Amygdala (tissue), 56 donors: ENCODE data around the gene LRP2BP.

ENCODE experiments used
- DNase-seq, 56 donors: peaks; one replicate each; lab custom pipeline; 2025; lab: John Stamatoyannopoulos, UW

The LRP2BP gene

DNA sequence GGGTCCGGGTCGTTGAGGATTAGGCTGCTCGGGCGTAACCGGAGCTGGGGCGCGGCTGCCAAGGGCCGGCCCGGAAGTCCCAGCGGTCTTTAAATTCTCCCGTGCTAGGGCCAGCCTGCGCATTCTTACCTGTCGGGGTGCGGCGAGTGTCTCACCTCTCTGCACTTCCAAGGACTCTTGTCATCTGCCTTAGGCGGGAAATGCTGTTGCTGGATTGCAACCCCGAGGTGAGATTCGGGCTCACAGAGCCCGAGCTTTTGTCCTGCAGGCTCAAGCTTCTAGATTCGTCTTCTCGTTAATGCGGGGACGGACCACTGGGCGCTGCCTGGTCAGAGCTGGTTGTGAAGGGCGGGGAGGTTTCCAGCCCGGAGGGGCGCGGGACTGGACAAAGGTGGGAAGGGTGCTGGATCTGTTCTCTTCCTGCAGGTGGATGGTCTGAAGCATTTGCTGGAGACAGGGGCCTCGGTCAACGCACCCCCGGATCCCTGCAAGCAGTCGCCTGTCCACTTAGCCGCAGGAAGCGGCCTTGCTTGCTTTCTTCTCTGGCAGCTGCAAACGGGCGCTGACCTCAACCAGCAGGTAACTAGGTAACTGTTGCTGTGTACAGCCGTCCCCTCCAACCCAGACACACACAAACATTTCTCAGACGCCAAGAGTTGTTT, 1.1 kb upstream of the LRP2BP start, which contains the start of gene ANKRD37:
ANKRD37 (plus strand) TSS at position 118 of the 662 bp plus-strand sequence; CDS start at position 201, 83 bp downstream.
- peak in 33 of 56 donors; percentile 13 to 75 (median 52) for DNase-seq

DNA sequence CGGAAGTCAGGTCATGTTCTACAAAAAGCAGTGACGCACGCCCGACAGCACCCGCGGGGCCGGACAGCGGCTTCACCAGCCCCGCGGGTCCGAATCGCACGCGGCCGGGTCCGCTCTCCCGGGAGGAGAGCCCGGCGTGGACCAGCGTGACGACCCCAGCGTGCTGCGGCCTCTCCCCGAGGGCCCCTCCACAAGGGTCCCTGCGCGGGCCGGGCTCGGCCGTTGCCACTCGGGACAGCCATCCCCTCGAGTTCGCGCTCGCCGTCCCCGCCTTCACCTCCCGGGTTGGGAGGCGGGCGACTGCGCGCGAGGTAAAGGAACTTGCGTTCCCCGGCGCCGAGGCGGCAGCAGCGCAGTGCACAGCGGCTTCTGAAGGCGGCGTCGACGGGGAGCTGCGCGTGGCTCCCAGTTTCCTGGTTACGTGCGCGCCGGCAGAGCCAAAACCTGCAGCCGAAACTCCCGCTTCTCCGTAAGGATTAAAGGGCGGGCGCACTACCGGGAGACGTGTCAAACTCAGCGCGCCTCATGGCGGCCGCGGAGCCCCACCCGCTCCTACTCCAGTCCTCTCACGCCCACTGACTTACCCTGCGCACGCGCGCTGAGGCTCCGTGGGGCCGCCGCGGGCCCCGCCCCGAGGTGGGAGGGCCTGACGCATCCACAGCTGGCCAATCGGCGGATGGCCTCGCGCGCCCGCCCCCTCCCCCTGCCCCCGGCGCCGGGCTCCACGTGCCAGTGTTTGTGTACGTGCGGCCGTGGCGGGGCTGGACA, 416 bp upstream of the LRP2BP start:
- DNase-seq: peak; percentile 58 to 99 (median 94)

DNA sequence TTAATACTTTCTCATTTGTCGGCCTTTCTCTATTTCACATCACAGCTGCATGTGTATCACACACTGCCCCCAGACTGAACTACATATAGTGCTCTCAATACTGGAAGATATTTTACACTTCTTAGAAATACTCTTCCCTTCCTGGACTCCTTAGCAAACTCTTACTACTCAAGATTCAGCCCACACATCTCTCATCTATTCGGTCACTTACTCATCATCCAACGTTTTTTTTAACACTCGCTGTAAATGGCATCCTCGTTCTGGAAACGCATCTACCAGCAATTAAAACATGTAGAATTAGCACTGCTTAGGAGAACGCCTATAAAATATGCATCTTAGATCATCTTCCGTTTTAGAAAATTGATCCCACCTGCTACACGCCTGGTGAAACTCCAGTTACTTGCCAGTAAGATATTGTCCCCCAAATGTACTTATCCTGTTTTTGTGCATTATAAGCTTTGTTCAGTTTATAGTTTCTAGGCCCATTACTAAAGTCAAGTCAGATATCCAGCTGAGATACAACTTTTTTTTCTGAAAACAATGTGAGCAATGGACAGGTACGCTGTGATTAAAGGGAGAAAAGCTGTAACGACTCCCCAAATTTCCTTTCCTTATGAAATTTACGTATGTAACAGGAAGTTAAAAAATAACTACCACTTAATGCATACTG, 1.0 kb downstream of the LRP2BP start:
- DNase-seq: peak in 3 of 56 donors; percentile 19 to 41 (median 23)

DNA sequence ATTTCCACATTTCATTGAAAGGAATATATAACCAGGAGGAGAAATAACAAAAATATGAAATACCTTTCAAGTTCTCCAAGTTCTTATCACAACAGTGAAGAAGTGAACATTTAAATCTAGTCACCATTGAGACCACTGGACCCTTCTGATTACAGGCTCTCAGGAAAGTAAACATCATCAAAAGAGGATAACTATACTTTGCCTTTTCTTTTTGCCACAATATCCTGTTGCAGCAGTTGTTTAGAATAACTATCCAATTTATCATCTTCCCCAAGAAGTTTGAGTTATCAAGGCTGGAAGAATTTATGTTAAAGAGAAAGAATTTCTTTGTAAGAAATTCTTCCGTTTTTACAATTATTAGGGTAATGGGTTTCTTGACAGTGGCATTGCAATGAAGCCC, 3.6 kb downstream of the LRP2BP start:
- no peak for DNase-seq

DNA sequence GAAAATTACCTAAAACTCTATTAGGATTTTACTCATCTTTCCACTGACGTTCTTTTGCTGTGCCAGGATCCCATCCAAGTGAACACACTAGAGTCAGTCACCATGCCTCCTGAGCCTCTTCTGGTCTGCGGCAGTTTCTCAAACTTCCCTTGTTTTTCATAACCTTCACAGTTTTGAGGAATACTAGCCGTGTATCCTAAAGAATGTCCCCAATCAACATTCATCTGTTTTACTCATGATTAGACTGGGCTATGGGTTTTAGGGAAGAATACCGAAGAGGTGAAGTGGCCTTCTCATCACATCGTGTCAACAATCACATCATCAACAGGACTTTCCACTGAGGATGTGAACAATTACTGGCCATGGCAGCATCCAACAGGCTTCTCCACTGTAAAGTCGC, 4.8 kb downstream of the LRP2BP start:
- DNase-seq: no peak

DNA sequence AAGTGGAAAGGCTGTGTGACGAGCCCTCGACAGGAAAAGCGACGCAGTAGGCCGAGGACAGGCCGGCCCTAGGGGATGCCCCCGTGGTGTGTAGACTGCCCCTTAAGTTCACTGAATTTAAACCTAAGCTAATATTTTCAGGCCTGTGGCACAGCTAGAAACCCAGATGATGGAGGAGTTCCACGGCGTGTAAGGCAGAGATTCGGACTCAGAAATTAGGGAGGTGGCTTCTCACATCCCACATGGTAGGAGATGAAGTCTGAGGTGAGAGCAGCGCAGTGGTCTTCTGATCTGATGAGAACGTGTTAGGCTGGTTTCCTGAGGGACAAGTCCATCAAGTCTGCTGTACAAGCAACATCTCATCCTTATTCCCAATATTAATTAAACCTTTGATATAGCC, 7.8 kb downstream of the LRP2BP start:
- DNase-seq: no peak

DNA sequence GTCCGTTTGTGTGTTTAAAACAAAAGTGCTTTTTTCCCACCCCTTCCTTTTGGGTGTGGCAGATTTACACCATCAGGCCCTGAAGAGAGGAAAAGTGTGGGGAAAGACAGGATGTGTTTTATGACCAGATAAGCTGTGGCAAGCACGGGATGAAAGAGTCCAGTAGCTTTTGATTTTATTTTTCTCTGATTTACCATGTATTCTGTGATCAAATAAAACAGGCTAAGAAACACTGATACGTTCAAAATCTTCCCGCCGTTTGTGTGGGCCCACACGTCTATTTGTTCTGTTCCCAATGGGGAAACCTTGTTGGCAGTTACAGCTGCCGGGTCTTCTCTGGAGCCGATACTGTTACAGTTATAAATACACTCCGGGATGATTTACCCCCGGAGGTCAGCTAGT, 10.8 kb downstream of the LRP2BP start:
- DNase-seq: no peak

DNA sequence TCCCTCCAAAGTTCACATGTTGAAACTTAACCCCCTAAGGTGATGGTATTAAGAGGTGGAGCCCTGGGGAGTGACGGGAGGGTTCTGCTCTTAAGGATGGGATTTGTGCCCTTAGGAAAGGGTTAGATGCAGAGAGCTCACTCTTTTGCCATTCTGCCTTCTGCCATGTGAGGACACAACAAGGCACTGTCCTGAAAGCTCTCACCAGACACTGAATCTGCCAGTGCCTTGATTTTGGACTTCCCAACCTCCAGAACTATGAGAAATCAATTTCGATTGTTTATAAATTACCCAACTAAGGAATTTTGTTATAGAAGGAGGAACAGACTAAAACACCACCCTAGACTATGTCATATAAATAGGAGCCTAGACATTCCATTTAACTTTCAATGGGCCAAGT, 11.7 kb downstream of the LRP2BP start:
- DNase-seq: no peak

DNA sequence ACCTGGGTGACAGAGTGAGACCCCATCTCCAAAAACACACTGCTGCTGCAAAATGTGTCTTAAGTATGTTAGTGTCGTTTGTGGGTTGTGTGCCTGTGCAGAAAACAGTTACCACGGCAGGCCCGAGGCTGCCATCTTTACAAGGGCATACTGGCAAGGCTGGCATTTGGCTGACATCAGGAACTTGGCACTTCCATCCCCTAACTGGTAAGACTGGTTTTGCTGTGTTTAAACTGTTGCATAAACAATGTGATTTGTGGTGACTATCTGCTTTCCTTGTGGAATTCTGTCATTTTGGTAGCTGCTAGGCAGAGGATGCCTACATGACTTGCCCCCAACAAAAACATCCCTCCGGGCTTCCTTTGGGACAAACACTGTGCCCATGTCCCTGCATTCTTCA, 12.3 kb downstream of the LRP2BP start:
- DNase-seq: no peak

DNA sequence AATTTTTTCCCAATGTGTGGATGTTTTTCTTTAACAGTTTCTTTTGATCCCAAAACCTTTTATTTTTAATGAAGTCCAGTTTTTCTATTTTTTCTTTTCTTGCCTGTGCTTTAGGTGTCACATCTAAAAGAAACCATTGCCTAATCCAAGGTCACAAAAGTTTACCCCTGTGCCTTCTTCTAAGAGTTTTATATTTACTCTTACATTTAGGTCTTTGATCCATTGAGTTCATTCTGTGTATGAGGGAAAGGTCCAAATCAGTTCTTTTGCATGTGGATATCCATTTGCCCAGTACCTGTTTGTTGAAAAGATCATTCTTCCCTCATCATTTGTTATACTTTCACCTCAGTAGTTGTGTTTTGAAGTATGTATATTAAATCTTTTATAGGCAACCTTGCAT, 13.0 kb downstream of the LRP2BP start:
- no peak for DNase-seq

DNA sequence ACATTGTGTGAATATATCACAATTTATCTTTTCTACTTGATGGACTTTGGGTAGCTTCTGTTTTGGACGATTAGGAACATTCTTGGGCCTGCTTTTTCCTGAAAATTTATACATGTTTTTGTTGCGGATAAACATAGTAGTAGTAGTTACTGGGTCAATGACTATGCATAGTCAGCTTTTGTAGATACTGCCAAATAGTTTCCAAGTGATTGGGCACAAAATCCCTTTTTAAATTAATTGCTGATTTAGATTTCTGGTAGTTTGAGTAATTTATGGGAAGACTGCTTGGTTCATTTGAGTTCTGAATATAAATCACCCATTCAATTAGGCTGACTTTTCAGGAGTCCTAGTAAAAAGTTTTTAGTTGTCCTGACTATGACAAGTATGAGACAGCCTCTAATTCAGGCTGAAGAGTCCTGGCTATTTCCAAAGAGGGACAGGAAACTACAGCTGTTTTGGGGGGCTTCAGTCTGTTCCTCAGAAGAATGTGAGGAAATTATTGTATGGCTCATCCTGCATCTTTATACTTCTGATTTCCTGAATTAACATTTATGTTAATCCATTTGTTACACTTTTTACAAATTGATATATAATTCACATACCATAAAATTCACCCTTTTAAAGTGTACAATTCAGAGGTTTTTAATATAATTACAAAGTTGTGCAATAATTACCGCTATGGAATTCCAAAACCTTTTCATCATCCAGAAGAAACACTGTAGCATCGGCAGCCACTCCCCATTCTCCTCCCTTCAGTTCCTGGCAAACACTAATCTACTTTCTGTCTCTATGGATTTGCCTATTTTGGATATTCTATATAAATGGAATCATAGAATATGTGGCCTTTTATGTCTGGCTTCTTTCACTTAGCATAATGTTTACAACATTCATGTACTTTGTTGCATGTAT, 14.2 kb downstream of the LRP2BP start:
- no peak for DNase-seq

DNA sequence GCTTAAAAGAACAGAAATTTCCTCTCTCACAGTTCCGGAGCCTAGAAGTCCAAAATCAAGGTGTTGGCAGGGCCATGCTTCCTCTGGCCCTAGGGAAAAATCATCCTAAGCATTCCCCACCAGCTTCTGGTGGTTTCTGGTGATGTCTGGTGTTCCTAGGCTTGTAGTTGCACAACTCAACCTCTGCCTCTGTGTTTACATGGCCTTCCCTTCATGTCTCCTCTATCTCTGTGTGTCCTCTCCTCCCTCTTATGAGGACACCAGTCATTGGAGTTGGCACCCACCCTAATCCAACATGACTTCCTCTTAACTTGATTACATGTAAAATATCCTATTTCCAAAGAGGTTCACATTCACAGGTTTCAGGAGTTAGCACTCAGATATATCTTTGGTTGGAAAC, 15.4 kb downstream of the LRP2BP start:
- no peak for DNase-seq

DNA sequence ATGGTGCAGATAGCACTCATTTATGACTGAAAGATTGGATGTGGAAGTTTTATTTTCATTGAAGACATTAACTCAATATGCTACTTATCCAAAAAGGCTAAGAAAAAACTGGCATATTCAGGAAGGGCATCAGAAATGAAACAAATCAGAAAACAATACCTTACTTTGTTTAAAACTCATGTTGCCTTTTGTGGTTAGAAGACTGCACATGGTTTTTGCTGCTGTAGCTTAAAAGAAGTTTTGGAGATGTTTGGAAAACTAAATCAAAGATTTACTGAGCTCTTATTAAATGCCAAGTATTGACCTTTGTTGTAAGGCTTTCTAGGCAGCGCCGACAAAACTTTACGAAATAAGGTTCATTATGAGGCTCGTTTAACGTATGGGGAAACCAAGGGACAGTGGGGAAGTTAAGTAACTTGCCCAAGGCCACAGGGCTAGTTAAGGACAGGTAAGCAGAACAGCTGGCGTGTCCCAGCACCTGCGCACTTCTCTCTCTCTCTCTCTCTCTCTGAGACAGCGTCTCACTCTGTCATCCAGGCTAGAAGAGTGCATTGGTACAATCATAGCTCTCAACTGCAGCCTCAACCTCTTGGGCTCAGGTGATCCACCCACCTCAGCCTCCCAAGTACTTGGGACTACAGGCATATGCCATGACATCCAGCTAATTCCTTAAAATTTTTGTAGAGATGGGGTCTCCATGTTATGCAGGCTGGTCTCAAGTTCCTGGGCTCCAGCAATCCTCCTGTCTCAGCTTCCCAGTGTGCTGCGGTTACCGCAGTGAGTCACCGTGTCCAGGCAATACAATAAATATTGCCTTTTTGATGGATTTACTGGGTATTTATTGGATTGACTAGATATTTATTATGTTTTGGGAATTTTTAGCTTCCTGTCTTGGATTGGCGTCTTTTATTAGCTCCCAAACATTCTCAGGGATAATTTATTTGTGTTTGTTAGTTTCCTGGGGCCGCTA, 16.1 kb downstream of the LRP2BP start:
- DNase-seq: no peak

DNA sequence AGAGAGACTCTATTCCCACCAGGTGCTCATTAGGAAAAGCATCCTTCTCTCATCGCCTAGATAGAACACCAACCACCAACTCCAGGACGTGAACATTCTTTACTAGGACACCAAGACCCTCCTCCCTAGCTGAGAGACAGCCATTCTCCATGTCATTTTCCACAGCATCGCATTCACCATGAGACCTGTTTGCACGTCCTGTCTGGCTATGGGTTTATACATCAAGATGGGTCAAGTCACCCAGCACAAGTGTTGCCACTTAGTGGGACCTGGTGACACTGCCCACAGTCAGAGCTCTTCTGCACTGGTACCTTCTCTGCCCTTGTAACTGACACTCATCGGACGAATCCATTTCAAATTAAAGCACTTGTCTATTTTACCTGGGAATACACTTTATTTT, 17.5 kb downstream of the LRP2BP start:
- no peak for DNase-seq

DNA sequence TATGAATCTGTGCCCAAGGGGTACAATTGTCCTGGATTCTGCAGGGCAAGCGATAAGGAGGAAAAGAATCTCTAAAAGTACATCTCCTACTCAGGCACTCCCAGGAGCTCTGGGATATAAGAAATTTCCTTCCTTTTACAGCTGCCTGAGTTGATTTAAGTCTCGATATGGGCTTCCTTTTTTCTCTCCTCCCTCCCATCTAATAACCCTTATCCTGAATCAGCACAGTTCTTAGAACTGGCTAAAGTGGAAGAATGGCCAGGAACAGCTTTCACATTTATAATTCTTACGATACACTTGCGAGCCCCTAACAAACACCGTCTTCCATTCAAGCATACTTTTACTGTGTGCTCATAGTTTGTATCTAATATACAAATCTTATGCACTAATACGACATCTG, 21.2 kb downstream of the LRP2BP start:
- no peak for DNase-seq

DNA sequence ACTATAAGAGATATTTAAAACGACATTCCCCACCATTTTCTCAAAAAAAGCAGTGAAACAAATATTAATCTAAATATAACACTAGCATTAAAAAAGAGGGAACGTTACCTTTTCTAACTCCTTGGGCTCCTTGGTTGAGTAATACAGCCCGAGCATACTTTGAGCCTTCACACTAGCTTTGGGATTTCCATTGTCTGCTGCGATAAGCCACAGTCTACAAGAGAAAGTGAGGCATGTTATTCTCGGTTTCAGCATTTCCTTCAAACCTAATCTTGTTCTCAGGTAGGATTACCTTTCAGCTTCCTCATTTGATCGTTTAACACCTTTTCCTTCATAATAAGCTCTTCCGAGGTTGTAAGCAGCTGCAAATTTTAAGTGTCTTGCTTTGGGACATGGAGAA, 21.7 kb downstream of the LRP2BP start:
- no peak for DNase-seq

DNA sequence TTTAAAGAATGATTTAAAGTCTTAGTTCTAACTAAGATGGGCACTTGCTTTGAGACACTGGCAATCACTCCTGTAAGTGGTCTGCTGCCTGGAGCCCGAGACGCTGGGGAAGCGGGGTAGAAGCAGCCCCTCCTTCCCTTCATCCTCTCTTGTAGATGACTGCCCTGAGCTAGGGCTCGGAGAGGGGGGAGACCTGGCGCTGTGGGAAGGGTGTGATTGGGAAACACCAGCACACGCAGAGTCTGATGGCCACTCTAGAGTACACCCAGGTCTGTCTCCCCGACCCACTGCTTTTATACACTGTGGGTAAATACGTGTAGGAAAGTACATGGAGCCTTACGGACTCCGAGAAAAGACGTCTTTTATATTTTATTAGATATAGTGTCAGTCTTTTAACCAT, 24.0 kb downstream of the LRP2BP start:
- DNase-seq: no peak

DNA sequence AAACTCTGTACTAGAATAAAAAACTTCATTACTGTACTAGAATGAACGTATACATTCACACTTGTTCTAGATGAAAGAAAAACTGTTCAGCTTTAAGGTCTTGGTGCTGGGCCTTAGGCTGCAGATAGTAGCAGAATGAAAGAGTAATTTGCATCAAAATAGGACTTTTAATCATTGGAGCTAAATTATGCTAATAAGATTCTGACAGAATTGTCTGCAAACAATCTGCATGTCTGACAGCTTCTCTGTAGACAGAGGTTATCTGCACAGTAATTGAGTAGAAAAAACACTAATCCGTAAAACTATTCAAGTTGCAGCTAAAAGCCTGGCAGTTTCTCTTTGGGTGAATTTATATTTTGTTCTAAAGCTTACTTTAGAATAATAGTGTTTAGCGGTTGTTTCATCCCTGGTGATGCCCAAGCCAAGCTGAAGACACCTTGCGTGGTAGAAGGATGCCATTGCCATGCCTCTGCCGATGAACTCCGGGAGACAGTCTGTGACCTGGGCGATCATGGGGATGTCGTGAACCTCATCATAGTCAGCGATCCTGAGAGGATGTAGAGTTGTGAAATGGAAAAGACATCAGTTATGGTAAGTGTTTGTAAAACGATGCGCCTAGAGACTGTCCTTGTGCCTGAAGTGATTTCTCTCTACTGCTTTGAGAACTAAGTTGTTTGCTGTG, 25.3 kb downstream of the LRP2BP start:
- DNase-seq: no peak

DNA sequence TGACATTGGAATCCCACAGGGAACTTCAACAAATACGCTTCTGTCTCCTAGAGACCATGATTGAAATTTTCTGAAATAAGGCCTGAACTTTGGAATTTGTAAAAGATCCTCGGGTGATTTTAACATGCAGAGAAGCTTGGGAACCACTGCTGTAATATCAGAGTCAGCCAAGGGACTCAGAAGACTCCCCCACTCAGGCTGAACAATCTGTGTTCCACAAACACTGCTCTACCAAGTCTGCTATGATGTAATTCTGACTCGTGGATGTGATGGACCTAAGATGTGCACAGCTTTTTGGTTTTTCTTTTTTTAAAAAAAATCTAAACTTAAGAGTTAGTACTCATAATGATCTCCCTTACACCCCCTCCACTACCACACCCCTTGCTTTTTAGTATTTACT, 26.0 kb downstream of the LRP2BP start:
- DNase-seq: no peak
